GM19193 (cell line): ENCODE data around the gene C20orf204.
A peak's percentile ranks its signal among the peaks of the same experiment; 100 is the strongest.

Source experiments
- POLR2A ChIP-seq: IDR thresholded peaks from 4 replicates; pipeline ENCODE4 v1.6.1; 2011; ENCODE audit not compliant: insufficient read depth, insufficient read length; ENCODE audit errors: extremely low read depth

Gene C20orf204

GRCh38 chr20:64055893-64056638, 20.1 kb downstream of the C20orf204 start:
- TF ChIP-seq POLR2A, result no peak

DNA sequence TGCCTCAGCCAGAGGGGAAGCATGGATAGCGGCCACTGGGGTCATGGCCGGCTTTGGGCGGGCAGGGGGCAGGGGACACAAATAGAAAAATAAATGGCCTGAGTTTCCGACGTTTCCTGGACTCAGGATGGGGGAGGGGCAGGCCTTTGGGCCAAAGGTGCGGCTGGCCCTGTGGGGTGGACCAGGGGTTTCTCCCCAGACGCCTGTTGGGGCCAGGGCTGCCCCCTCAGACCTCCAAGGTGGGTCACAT, 20.6 kb downstream of the C20orf204 start:
- no peak for TF ChIP-seq POLR2A

DNA sequence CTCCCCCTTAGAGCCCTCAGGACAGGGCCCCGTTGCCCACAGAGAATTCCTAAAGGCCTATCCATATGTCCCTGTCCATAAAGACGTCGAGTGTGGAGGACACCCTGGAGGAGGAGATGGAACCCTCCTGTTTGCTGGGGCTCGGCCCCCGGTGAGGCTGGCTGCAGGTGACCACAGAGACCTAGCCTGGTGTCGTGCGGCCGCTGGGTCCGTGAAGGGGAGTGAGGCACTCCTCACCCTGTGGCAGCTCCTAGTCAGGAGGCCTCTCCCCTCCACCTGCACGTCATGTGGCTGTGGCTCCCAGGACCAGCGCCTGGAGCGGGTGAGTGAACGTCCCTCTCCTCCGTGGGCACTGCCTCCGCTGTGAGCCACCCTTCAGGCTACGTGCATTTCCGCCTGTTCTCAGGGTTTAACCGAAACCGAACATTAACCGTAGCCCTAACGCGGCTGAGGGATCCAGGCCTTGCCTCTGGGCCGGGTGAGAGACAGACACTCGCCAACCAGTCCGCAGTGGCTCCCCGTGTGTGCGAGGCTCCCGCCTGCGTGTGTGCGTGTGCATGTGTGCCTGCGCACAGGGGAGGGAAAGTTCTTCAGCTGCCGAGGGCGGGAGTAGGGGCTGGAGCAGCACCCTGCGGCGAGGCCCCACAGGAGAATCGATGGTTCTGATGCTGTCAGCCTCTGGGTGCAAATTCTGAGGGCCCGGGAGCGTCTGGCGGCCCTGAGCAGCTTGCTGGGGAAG, 21.1 kb downstream of the C20orf204 start:
- TF ChIP-seq POLR2A, result no peak

- peak; percentile 1 for TF ChIP-seq POLR2A
Measured at GRCh38 chr20:64057628-64058498, 21.9 kb downstream of the C20orf204 start.

DNA sequence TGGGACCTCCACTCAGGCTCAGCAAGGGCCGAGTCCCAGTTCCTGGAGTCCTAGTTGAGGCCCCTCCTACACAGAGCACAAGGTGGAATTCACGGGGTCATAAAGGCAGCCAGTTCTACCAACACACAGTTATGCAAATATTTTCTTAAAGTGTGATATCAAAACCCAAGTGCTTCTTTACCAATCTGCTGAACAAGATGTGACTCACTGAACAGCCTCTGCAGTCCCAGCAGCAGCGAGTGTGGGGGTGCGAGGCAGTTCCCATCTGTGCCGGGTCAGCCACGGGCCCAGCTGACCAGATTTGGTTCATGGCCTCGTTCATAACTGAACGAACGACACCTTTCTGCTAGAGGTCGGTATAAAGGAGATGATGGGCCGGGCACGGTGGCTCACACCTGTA, 22.6 kb downstream of the C20orf204 start:
- TF ChIP-seq POLR2A, result no peak

DNA sequence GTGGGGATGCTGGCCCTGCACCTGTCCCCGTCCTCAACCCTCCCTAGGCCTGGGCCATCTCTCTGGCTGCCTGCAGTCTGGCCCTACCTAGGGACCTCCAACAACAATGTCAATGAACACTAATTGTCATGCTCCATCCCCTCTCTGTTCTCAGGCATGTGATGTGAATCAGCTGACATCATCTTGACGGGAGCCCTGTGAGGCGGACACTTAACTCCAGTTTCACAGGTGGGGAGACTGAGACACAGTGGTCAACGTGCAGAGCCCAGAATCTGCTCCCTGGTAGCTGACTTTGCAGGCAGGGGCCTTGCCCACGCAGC, 26.3 kb downstream of the C20orf204 start:
- TF ChIP-seq POLR2A, result no peak

- peak; percentile 71 for TF ChIP-seq POLR2A
Measured at GRCh38 chr20:64062596-64063388, 26.8 kb downstream of the C20orf204 start, which contains the start of gene TCEA2. TCEA2 (plus strand) TSS chr20:64063198; CDS start chr20:64063313, 115 bp downstream.

- TF ChIP-seq POLR2A, result no peak
Measured at GRCh38 chr20:64063389-64064144, 27.6 kb downstream of the C20orf204 start.

- no peak for TF ChIP-seq POLR2A
Measured at GRCh38 chr20:64064145-64064698, 28.2 kb downstream of the C20orf204 start.

GRCh38 chr20:64065062-64065973, 29.3 kb downstream of the C20orf204 start:
- peak; percentile 0 for TF ChIP-seq POLR2A

DNA sequence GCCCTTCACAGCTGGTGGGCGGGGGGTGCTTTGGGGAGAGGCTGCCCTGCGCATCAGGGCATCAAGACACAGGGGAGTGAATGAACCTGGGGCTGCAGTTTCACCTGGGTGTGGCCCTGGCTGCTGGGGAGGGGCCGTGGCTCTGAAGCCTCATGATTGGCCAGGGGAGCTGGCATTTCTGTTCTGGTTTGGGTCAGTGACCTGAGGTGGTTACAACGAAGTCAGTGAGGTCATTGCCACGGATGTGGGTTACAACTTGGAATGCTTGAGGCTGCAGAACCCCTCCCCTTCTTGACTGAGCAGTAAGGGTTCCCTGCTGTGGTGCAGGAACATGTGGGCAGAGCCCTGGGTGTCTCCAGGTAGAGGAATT, 30.0 kb downstream of the C20orf204 start:
- peak; percentile 19 for TF ChIP-seq POLR2A

DNA sequence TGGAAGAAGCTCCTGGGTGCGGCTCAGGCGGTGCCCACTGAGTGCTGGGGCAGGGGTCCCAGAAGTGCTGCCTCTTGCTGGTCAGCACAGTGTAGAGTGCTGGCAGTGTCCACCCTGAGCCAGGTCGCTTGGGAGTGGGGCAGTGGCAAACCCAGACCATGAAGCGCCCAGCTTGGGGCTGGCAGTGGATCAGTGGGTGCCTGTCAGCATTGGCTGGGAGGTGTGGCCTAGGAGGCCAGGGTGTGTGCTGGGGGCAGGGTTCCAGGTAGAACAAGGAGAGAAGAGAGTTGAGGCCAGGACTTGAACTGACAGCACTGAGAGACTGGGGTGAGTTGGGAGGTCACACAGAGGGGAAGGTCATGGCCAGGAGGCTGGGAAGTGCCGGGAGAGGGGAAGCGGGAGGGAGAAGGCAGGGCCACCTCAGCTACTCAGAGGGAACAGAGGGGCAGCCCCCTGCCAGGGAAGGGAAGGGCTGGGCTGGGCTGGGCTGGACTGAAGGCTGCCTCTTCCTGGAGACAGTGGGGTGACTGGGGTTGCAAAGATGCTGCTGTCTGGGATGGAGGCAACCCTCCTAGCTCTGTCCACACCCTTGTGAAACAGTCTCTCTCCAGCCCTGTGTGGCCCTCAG, 31.1 kb downstream of the C20orf204 start:
- no peak for TF ChIP-seq POLR2A
